ENCODE results near the gene EPB41L1.

The EPB41L1 gene

DNA sequence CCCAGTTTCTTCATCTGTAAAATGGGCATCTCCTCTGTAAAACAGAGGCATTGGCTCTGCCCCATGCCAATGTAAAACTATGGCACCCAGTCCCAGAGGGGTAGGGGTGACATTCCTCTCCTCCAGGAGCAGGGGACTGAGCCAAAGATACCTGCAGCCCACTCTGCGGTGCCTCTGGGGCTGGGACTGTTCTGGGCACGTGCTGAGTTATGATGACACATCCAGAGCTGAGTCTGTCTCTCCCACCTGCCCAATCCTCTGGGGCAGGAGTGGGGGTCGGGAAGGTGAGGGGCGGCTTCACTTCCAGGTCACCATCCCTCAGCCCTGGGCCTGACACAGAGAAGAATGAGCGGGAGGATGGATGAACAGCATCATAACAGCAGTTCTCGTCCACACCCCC, 111.6 kb downstream of the EPB41L1 start:
- no peak for DNase-seq

GRCh38 chr20:36267605-36268381, 113.3 kb downstream of the EPB41L1 start:
- no peak for DNase-seq

DNA sequence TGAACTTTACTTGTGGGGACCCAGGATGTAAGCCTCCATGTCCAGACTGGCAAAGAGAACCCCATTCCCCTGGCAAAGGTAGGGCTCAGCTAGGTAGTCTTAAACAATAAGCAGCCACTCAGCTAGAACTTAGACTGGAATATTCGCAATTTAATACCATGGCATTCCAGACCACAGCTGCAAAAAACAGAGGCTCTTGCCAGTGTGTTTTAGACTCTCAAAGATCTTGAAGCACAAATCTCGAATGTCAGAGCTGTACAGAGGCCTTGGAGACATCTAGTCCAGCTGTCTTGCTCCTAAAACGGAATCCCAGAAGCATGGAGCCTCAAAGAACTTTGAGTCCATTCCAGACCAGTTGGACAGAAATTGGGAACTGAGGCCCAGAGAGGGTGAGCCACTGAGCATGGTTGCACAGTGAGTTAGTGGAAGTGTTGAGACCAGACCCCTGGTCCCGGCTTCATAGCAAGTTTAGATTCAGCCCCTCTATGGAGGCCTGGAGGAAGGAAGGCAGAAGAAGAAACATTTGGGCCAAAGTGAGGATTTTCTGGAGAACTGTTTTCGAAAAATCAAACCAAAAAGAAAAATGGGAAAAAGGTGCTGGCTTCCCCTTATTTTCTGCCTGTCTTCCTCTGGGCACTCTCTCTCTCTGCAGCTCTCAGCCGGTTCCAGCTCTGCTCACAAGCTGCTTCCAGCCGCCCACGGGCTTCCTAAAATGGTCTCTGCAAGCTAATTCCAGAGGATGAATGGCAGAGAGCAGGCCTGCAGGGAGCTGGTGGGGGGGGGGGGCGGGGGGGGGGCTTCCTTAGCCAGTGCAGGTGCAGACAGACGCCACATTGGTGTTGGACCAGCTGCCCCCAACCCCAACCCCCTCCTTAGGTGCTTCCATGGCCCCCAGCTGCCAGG, 114.2 kb downstream of the EPB41L1 start:
- DNase-seq = no peak

DNA sequence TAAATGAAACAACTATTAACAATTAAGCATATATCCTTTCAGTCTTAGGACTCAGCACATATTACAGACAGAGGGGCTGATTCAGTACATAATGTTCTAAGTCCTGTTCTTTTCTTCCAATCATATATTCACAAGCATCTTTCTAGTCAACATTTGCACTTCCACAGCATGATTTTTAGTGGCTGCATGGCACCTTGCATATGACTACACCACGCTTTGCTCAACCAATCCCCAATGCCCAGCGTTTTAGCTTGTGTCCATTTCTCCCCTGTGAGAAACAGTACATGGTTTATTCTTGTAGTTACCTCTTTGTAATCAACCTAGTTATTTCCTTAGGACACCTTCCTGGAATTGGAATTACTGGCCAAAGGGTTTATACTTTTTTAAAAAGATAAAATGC, 115.0 kb downstream of the EPB41L1 start:
- no peak for DNase-seq

GRCh38 chr20:36270744-36271638, 116.5 kb downstream of the EPB41L1 start:
- no peak for DNase-seq

DNA sequence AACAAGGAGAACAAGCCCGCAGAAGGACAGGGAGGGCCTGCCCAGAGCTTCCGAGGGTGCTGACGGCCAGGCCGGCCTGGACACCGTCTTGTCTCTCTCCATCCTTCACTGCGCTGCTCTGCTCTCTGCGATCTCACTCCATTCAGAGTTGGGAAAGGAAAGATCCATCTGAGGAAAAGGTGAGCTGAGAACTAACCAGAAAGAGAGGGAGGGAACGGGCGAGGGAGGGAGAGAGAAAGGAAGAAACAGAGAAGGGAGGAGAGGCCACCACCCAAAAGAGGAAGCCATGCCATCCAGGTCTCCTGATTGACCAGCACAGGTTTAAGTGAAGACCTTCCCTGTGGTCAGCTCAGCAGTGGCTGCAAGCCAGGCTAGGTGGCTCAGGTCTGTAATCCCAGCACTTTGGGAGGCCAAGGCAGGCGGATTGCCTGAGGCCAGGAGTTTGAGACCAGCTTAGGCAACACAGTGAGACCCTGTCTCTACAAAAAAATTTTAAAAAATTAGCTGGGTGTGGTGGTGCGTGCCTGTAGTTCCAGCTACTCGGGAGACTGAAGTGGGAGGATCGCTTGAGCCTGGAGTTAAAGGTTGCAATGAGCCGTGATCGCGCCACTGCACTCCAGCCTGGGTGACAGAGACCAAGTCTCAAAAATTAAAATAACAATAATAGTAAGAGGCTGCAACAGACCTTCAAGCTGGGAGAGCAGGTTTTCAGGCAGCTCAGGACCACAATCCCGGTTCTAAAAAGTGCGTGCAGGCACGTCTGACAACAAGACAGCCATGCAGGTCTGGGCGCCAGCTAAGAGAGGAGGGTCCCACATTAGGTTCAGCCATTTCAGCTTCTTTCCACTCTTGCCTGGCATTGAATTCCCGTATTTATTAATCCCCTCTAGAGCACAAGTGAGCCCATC, 117.4 kb downstream of the EPB41L1 start:
- DNase-seq = no peak

- DNase-seq = no peak
Observed at GRCh38 chr20:36272547-36273220, 118.1 kb downstream of the EPB41L1 start.

DNA sequence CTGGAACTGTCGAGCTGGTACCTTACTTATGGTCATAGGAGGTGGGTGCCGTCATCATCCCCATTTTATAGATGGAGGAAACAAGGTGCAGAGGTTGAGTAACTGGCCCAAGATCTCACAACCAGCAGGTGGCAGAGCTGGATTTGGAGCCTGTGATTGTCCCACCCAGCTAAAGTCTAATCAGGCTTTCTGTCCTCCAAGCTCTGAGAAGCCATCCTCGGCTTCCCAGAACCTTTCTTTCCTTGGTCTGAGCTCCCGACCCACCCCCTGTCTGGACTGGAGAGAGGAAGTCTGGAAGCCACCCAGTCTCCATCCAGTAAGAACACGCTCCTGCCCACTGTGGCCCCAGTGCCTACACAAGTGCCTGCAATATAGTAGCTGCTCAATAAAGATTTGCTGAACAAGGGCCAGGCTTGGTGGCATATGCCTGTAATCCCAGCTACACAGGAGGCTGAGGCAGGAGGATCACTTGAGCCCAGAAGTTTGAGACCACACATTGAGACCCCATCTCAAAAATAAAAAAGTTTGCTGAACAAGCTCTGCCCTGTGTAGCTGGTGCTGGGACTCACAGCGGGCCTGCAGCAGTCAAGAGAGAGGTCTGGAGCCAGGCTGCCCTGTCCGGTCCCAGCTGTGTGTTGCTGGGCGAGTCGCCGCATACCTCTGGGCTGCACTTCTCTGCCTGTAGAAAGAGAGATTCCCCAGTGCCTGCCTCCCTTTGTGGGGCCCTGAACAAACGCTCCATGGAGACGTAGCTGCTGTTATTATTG, 119.1 kb downstream of the EPB41L1 start:
- DNase-seq = no peak

GRCh38 chr20:36274181-36274841, 119.8 kb downstream of the EPB41L1 start:
- no peak for DNase-seq

- no peak for DNase-seq
Observed at GRCh38 chr20:36275011-36275410, 120.5 kb downstream of the EPB41L1 start.

DNA sequence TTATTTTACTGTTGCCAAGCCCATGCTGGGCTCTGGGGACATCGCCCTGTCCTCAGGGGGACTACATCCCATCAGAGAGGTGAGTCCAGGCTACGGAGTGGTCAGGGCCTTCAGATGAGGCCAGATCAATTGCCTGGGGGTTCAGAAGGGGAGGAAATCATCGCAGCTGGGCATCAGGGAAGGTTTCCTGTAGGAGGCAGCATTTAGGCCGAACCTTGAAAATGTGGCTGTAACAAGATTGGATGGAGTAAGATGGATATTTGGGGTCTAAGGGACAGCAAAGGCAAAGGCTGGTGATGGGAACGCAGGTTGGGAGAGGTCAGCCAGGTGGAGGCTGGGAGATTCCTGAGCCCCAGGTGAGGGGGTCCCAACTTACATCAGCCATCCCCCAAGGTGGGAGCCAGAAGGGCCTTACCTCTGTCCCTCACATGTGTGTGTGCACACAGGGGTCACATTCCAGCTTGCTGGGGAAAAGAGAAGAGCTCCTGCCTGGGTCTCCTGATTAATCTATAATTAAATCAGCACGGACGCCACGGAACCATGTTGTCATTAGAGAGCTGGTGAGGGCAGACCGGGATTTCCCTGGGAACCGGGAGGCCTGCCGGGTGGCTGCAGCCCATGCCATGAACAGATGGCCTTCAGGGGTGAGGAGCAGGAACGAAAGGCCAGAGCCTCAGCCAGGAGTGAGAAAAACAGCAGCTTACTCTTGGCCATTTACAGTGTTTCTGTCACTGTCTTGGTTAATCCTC, 121.1 kb downstream of the EPB41L1 start:
- DNase-seq = no peak

DNA sequence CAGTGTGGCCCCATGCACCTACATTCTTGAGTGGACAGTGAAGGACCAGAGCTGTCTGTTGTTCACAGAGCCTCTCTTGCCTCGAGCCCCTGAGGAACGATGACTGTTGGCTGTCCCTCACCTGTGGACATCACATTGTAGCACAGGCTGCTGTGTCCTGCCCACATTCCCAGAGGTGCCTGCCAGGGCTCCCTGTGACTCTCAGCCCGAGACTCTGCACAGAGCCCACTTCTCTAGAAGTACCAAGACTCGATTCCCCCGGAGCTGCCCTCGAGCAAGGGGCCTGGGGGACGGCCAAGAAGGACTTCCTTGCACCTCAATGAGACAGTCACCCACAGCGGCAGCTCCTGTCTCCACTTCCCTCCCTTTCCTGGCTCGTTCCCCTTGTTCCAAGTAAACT, 123.0 kb downstream of the EPB41L1 start:
- no peak for DNase-seq

DNA sequence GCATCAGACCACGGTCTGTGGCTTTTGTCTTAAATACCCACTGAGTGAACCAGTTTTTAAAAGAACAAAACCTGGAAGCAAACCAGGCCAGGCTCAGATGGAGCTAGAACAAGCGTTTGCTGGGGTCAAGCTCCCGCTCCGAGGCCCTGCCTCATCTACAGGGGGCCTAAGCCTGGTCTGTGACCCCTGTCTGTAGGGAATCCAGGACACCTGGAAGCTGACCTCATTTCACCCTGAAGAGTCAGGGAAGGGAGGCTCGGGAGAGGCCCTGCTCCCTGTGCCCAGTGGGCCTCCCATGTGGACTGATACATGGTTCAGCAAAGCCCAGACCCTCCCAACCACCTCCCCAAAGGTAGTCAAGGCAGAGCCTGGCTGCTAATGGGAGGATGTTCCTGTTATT, 124.8 kb downstream of the EPB41L1 start:
- DNase-seq = no peak

- no peak for DNase-seq
Observed at GRCh38 chr20:36279776-36280175, 125.2 kb downstream of the EPB41L1 start.

DNA sequence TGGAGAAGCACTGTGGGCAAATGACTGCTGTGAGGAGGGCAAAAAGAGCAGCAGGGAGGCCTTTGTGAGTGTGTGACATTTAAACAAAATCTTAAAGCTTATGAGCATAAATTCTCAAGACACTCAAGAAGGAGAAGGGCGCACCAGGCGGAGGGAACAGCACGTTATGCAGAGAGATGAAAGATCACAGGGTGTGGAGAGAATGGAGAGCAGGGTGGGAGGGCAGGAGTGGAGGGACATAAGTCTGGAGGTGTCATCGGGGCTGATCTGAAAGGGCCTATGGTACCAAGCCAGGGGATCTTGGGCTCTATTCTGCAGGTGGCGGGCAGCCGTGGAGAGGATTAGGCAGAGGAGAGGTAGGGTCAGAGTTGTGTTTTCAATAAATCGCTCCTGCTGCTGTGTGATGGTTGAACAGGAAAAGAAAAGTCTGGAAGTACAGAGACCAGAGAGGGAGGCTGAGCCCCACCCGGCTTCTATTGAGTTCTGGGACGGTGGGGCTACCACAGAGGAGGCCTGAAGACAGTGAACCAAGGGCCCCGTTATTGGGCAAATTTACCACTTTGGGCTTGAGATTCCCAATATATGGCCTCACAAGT, 127.3 kb downstream of the EPB41L1 start:
- DNase-seq = no peak

All from right forelimb (tissue), 1 donor.